BJ (cell line): Measurements from ENCODE around the gene SYNE1. TPM values are rescaled to one million over a fixed set of nuclear protein-coding genes. Genes with fewer than 3 reads are reported as not detected.

Experiments used
- CTCF ChIA-PET: fragments of 350-600 bp; formaldehyde crosslinking; extraction: SDS; loops from one replicate; lab custom pipeline; 2021; ENCODE audit warnings: antibody characterized with exemption, inconsistent platforms; lab: Yijun Ruan, JAX
- POLR2A ChIA-PET: fragments of 300-600 bp; sonication (Branson Sonifier 250); formaldehyde crosslinking; extraction: SDS; loops from one replicate; lab custom pipeline; 2021; ENCODE audit warnings: antibody characterized with exemption; lab: Charles Lee
- DNase-seq: peaks from one replicate; pipeline ENCODE4 v3.0.0-alpha.2; 2011; ENCODE audit warnings: low read depth
- H3K27me3 ChIP-seq: 2 replicates; pipeline ENCODE4 v1.6.0; 2011; ENCODE audit warnings: low read length; ENCODE audit not compliant: control insufficient read depth, insufficient read depth
- H3K36me3 ChIP-seq: 2 replicates; pipeline ENCODE4 v1.5.1; 2011; ENCODE audit warnings: low read length; ENCODE audit not compliant: control insufficient read depth, insufficient read depth
- H3K4me3 ChIP-seq: 2 replicates; pipeline ENCODE4 v1.5.1; 2011; ENCODE audit warnings: low read depth, mild to moderate bottlenecking, control low read depth, low read length
- CTCF ChIP-seq: IDR thresholded peaks from 2 replicates; pipeline ENCODE4 v1.5.1; 2011; ENCODE audit warnings: low read depth, mild to moderate bottlenecking, control low read depth, inconsistent platforms, low read length, moderate library complexity; ENCODE audit not compliant: insufficient read depth
- polyA plus RNA-seq: library from polyadenylated mRNA; depleted of rRNA; stranded (reverse); fragments of >200 nt; gene quantifications from 2 replicates; pipeline ENCODE4 v1.2.3, GENCODE V29; 2011

SYNE1 gene
- polyA plus RNA-seq, 1 experiment: 44.2 TPM

DNA sequence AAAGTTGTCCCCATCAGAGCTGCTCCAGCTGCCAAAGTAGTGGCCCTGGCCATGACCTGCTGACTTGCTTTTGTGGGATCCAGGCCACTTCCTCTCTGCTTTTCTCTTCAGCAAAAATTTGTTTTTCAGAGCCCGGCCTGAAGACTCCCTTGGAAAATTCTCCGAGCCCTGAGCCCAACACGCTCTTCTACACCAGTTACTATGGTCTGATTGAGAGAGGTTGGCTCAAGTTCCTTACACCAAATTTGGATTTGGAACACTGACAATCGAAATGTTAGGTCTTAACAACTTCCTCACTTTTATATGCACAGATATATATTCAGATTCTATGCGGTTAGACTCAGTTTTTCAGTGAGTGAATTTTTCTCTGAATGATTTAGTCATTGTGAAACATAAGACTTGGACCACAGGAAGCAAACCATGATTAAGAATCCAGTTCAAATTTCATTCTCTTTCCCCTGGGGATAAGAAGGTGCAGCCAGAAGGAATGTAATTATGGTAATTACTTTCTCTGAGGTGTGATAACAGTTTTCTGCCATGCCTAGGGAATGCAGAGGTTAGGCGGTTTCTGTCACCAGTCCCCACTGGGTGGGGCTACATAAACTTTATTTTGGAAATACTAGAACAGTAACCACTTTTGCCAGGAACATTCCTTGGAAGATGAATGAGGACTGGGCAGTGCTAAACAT is 365.2 kb downstream of the SYNE1 start:
- ChIA-PET CTCF (interaction anchor here (0.7 to 1.6 kb wide), 3 partner anchors 66 to 826 kb away, joined by 3 to 5 read pairs (median 3); no protein-coding TSS in a partner anchor), POLR2A (no interaction called here)
- no peak overlapping the region for H3K4me3 ChIP-seq
- H3K36me3 ChIP-seq: peaks cover 1% of the 10 kb centered on the region; the same call in 1 of the 2 replicates
- H3K27me3 ChIP-seq: no peaks in the 10 kb centered on the region
- TF ChIP-seq CTCF: no peak
- no peak for DNase-seq

GRCh38 chr6:152270301-152270925 is 366.7 kb downstream of the SYNE1 start:
- POLR2A ChIA-PET: no interaction called here
- CTCF ChIA-PET: interaction anchor here (0.7 to 1.1 kb wide), 2 partner anchors 61 to 63 kb away, joined by 3 read pairs; no protein-coding TSS in a partner anchor
- Histone ChIP-seq H3K36me3 (peaks cover 1% of the 10 kb centered on the region; the same call in 1 of the 2 replicates), H3K27me3 (no peaks in the 10 kb centered on the region), H3K4me3 (no peak overlapping the region)
- TF ChIP-seq CTCF: no peak
- DNase-seq: no peak

- Histone ChIP-seq H3K27me3 (no peaks in the 10 kb centered on the region), H3K36me3 (peaks cover 5% of the 10 kb centered on the region; the same call in 1 of the 2 replicates), H3K4me3 (no peak overlapping the region)
- no peak for DNase-seq
- TF ChIP-seq CTCF: no peak
- ChIA-PET POLR2A (no interaction called here), CTCF (interaction anchor here (0.7 to 1.6 kb wide), 4 partner anchors 9 to 830 kb away, joined by 3 to 5 read pairs (median 4); no protein-coding TSS in a partner anchor)
These were observed 368.2 kb downstream of the SYNE1 start for GRCh38 chr6:152268846-152269442.

DNA sequence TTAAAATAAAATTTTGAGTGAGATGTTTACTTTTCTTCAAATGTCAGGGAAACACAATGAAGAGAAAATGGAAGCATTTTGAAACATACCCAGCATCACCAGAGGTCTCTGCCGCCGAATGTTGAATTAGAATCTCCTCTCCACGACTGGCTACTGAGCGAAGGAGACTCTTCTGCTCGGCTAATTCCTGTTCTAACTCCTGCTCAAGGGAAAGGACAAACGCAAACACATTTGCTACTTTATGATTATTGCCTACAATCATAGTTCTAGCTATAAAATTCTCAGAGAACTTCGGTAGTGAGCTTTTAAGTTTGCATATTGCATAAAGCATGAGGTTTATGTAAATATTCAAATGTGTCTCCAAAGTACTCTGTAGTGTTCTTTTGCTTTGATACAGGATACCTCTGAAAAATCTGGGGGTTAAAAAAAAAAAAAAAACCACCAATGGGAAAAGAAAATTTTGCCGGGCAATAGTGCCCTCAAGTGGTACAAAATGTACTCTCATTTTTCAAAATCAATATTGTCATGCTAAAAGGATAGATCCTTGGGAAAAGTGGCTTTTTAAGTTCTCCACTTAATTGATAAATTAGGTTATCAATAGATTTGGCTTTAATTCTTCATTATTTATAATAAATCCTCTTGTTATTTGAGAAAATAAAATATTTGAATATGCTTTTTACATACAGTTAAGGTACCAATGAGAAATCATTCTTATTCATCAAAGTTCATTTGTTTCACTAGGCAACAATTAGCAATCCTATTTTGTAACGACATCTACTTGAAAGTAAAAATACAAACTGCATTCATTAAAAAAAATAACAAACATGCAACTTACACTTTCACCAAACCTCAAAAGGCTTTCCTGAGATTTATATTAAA is 369.0 kb downstream of the SYNE1 start:
- H3K27me3 ChIP-seq: no peaks in the 10 kb centered on the region
- POLR2A ChIA-PET: no interaction called here
- H3K36me3 ChIP-seq: peaks cover 5% of the 10 kb centered on the region; the same call in 1 of the 2 replicates
- CTCF ChIA-PET: interaction anchor here (0.5 to 1.6 kb wide), 9 partner anchors 10 to 829 kb away, joined by 3 to 5 read pairs (median 3); no protein-coding TSS in a partner anchor
- no peak for DNase-seq
- no peak overlapping the region for H3K4me3 ChIP-seq
- peak; percentile 49 for TF ChIP-seq CTCF
